OCI-LY3 (cell line): ENCODE data around the gene CCDC8.

ENCODE experiments used
- H2AFZ ChIP-seq: fragments of 200-600, 300-600 bp; shearing (Covaris generic); 2 replicates; pipeline ENCODE4 v1.6.0; 2014; ENCODE audit warnings: antibody characterized with exemption, low read depth, low read length
- H3K27ac ChIP-seq: fragments of 200-600, 300-600 bp; sonication (generic); 2 replicates; pipeline ENCODE4 v1.5.1; 2014; ENCODE audit warnings: mild to moderate bottlenecking, low read length, moderate library complexity, mixed read lengths
- H3K27me3 ChIP-seq: fragments of 200-600, 300-600 bp; sonication (generic); 2 replicates; pipeline ENCODE4 v1.6.1; 2014; ENCODE audit warnings: low read depth, low read length, mixed read lengths
- H3K36me3 ChIP-seq: fragments of 200-600, 300-600 bp; sonication (generic); replicated peaks from 2 replicates; pipeline ENCODE3; 2014; ENCODE audit warnings: low read depth, low read length, mixed read lengths
- H3K4me1 ChIP-seq: fragments of 300-600, 200-600 bp; sonication (generic); 2 replicates; pipeline ENCODE4 v1.6.1; 2014; ENCODE audit warnings: low read length, mixed read lengths
- H3K4me2 ChIP-seq: fragments of 200-600, 300-600 bp; sonication (generic); 2 replicates; pipeline ENCODE4 v1.6.1; 2014; ENCODE audit warnings: low read length, mixed read lengths
- H3K4me3 ChIP-seq: fragments of 300-600, 200-600 bp; sonication (generic); 2 replicates; pipeline ENCODE4 v1.5.1; 2014; ENCODE audit warnings: antibody characterized with exemption, mild to moderate bottlenecking, low read length, moderate library complexity
- H3K79me2 ChIP-seq: fragments of 300-600, 200-600 bp; shearing (Covaris generic); 2 replicates; pipeline ENCODE4 v1.6.1; 2014; ENCODE audit warnings: mild to moderate bottlenecking, low read length, mixed read lengths
- H3K9ac ChIP-seq: fragments of 300-600, 200-600 bp; shearing (Covaris generic); 2 replicates; pipeline ENCODE4 v1.6.0; 2014; ENCODE audit warnings: mild to moderate bottlenecking, low read length, moderate library complexity
- H3K9me3 ChIP-seq: fragments of 200-600, 300-600 bp; shearing (Covaris generic); 2 replicates; pipeline ENCODE4 v1.6.1; 2014; ENCODE audit warnings: low read length, mixed read lengths; ENCODE audit not compliant: insufficient read depth
- H4K20me1 ChIP-seq: fragments of 200-600, 300-600 bp; sonication (generic); 2 replicates; pipeline ENCODE4 v1.6.1; 2016; ENCODE audit warnings: low read length, mixed read lengths; ENCODE audit not compliant: insufficient read depth
- CTCF ChIP-seq: fragments of 200-600, 300-600 bp; sonication (generic); IDR thresholded peaks from 2 replicates; pipeline ENCODE4 v1.5.1; 2014; ENCODE audit warnings: antibody characterized with exemption, low read length, low read depth
- EZH2phosphoT487 ChIP-seq: fragments of 200-600 bp; shearing (Covaris generic); IDR thresholded peaks from 2 replicates; pipeline ENCODE4 v1.6.1; 2018; ENCODE audit warnings: antibody characterized with exemption, mixed run types, low read depth

CCDC8 gene

GRCh38 chr19:46412650-46413261 lies 608 bp downstream of the CCDC8 start:
- Histone ChIP-seq H4K20me1 (no peaks in the 10 kb centered on the region), H3K4me2 (no peak overlapping the region), H3K27me3 (peaks cover 4% of the 10 kb centered on the region), H3K79me2 (no peaks in the 10 kb centered on the region), H2AFZ (no peak overlapping the region), H3K4me1 (no peaks in the 10 kb centered on the region), H3K27ac (no peak overlapping the region), H3K36me3 (no peaks in the 10 kb centered on the region), H3K4me3 (no peak overlapping the region), H3K9me3 (no peaks in the 10 kb centered on the region), H3K9ac (no peak overlapping the region)
- no peak for TF ChIP-seq EZH2phosphoT487
- TF ChIP-seq CTCF, result no peak

- H3K27ac ChIP-seq, result no peak overlapping the region
- no peaks in the 10 kb centered on the region for H4K20me1 ChIP-seq
- no peaks in the 10 kb centered on the region for H3K36me3 ChIP-seq
- no peaks in the 10 kb centered on the region for H3K79me2 ChIP-seq
- no peaks in the 10 kb centered on the region for H3K4me1 ChIP-seq
- TF ChIP-seq CTCF (no peak), EZH2phosphoT487 (no peak)
- H2AFZ ChIP-seq, result no peak overlapping the region
- H3K4me3 ChIP-seq, result no peak overlapping the region
- H3K4me2 ChIP-seq, result no peak overlapping the region
- H3K9me3 ChIP-seq, result no peaks in the 10 kb centered on the region
- H3K27me3 ChIP-seq, result peaks cover 4% of the 10 kb centered on the region
- no peak overlapping the region for H3K9ac ChIP-seq
Measured at GRCh38 chr19:46411925-46412649, 1.3 kb downstream of the CCDC8 start.

- H3K4me3 ChIP-seq, result no peak overlapping the region
- H3K9ac ChIP-seq, result no peak overlapping the region
Measured at GRCh38 chr19:46411088-46411924, 2.1 kb downstream of the CCDC8 start.

More at GRCh38 chr19:46411088-46411924, 2.1 kb downstream of the CCDC8 start:
- Histone ChIP-seq H4K20me1 (no peaks in the 10 kb centered on the region), H3K4me2 (no peak overlapping the region), H3K36me3 (no peaks in the 10 kb centered on the region), H3K9me3 (no peaks in the 10 kb centered on the region), H3K27ac (no peak overlapping the region), H2AFZ (no peak overlapping the region), H3K79me2 (no peaks in the 10 kb centered on the region), H3K27me3 (peaks cover 4% of the 10 kb centered on the region), H3K4me1 (no peaks in the 10 kb centered on the region)
- TF ChIP-seq EZH2phosphoT487 (no peak), CTCF (no peak)
